Adrenal gland (tissue), 12 donors: Measurements from ENCODE around the gene HTN3. TPM values are rescaled to one million over a fixed set of nuclear protein-coding genes. Genes with fewer than 3 reads are reported as not detected.
"Not testable (repeated sequence)": the region's sequence is repeated elsewhere in the genome, so short reads cannot be mapped to it uniquely, and the experiment has no call there.

Experiments used
- DNase-seq, 7 donors: peaks; one replicate each; pipeline ENCODE4 v3.0.0-alpha.2; 2019 to 2020
- H3K27ac ChIP-seq, 5 donors: fragments of 200-600 bp; sonication (generic) in 4 of 5; 1 replicate in 3 of 5; 2 replicates in 2 of 5; pipeline versions ENCODE4 v1.5.1 to v1.8.0; 2016 to 2020; ENCODE audit warnings: mild to moderate bottlenecking in 1 of 5
- H3K27me3 ChIP-seq: fragments of 200-600 bp; 2 replicates; pipeline ENCODE4 v1.8.0; 2021
- H3K36me3 ChIP-seq, 2 donors: fragments of 200-600 bp; replicated peaks in 1 of 2; 1 replicate in 1 of 2; 2 replicates in 1 of 2; pipeline versions ENCODE4 v1.5.1 to v1.8.0; 2018 to 2022
- H3K4me1 ChIP-seq, 2 donors: fragments of 200-600 bp; replicated peaks in 1 of 2; 1 replicate in 1 of 2; 2 replicates in 1 of 2; pipeline versions ENCODE4 v1.5.1 to v1.8.0; 2018 to 2021
- H3K4me3 ChIP-seq, 4 donors: fragments of 200-600 bp; sonication (generic) in 3 of 4; one replicate each; pipeline ENCODE4 v1.5.1; 2016 to 2018
- H3K9me3 ChIP-seq, 3 donors: fragments of 200-600 bp; sonication (generic) in 1 of 3; replicated peaks in 1 of 3; 1 replicate in 2 of 3; 2 replicates in 1 of 3; pipeline versions ENCODE4 v1.5.1 to v1.8.0; 2016 to 2021
- POLR2A ChIP-seq, 2 donors: fragments of 450-650 bp; IDR thresholded peaks; one replicate each; pipeline ENCODE4 v1.6.1; 2017; ENCODE audit warnings: antibody characterized with exemption in 2 of 2, mild to moderate bottlenecking in 2 of 2, moderate library complexity in 1 of 2
- WGBS, 4 donors: extraction: QIAGEN DNeasy Blood & Tissue Kit in 2 of 4; methylation state at CpG; one replicate each; pipeline versions ENCODE4 v1.1.5 to v1.1.7; 2013 to 2017; 5-methylcytosine and 5-hydroxymethylcytosine counted together
- intact Hi-C, 2 donors: fragments of 100-400 bp; cut with DNase I; formaldehyde crosslinking; loops; one replicate each; pipeline versions ENCODE4 v1.14.1 to v1.15.0; 2022 to 2023
- polyA plus RNA-seq, 3 donors: library from polyadenylated mRNA; stranded (reverse); fragments of 200-250 nt in 2 of 3; fragments of 350-450 nt in 1 of 3; fragmentation: Illumina TruSeq in 1 of 3; extraction: RNeasy Lipid Tissue Mini Kit (QIAGEN cat#74804) in 1 of 3; gene quantifications; one replicate each; pipeline ENCODE4 v1.2.3, GENCODE V29; 2013 to 2014
- total RNA-seq, 9 donors: library from RNA; depleted of rRNA in 4 of 9; stranded (reverse); fragments of >200 nt in 4 of 9; fragments of 120-200 nt in 1 of 9; fragmentation: NEBNext Ultra II Directional in 1 of 9; extraction: Animal tissue kit (Norgen Biotek cat#: 25700) in 1 of 9; gene quantifications; one replicate each; pipeline versions ENCODE4 v1.1.0 to v1.2.4, GENCODE V29; 2013 to 2023
- TF ChIP-seq, protein P1 (sequence below), 6 experiments: fragments of 450-650 bp in 4 of 6; fragments of 200-600 bp in 2 of 6; sonication (generic) in 1 of 6; IDR thresholded peaks; 1 replicate in 5 of 6; 2 replicates in 1 of 6; pipeline versions ENCODE4 v1.5.1 to v1.8.0; 2016 to 2021; ENCODE audit warnings: antibody characterized with exemption in 6 of 6, mild to moderate bottlenecking in 2 of 6, moderate library complexity in 1 of 6
- donor health status: healthy with polysubstance abuse.
- donor health status: Bipolar disorder and iron deficiency.
- donor health status: DM: yes; HTN: yes; CAD: no.
- donor health status: DM: no; HTN: no; CAD: no.
- donor health status: DM: no; HTN: no; CAD: no.
- donor health status: DM: yes; HTN: yes; CAD: no.

HTN3 gene
- total and polyA plus RNA-seq, 12 donors = 0.57 TPM; not detected in 11

DNA sequence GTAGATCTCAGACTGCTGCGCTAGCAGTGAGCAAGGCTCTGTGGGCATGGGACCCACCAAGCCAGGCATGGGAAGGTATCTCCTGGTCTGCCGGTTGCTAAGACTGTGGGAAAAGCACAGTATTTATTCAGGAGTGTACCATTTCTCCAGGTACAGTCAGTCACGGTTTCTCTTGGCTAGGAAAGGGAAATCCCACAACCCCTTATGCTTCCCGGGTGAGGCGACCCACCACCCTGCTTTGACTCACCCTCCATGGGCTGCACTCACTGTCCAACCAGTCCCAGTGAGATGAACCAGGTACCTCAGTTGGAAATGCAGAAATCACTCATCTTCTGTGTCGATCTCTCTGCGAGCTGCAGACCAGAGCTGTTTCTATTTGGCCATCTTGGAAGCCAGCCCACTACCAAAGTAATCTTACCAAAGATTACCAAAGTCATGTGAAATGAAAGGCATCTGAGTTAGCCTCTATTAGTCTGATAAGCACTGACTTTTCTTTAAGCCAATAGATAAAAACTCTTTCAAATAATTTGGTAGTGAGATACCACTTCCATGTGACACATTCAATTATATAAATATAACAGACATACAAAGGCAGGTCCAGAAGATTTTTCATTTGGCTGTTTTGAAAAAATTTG, 13.5 kb downstream of the HTN3 start:
- intact Hi-C loops = no loop called here
- WGBS, 4 donors = 81 to 91% (median 85%) methylated on average over 5 to 7 of the region's 7 CpGs
- Histone ChIP-seq H3K4me1 (no peaks in the 10 kb centered on the region), H3K27ac (no peak overlapping the region), H3K27me3 (no peaks in the 10 kb centered on the region), H3K36me3 (no peaks in the 10 kb centered on the region), H3K4me3 (no peak overlapping the region), H3K9me3 (no peaks in the 10 kb centered on the region)
- DNase-seq = no peak
- no peak for TF ChIP-seq POLR2A (IDR thresholded peaks at IDR 0.05)
- TF ChIP-seq, protein P1, sequence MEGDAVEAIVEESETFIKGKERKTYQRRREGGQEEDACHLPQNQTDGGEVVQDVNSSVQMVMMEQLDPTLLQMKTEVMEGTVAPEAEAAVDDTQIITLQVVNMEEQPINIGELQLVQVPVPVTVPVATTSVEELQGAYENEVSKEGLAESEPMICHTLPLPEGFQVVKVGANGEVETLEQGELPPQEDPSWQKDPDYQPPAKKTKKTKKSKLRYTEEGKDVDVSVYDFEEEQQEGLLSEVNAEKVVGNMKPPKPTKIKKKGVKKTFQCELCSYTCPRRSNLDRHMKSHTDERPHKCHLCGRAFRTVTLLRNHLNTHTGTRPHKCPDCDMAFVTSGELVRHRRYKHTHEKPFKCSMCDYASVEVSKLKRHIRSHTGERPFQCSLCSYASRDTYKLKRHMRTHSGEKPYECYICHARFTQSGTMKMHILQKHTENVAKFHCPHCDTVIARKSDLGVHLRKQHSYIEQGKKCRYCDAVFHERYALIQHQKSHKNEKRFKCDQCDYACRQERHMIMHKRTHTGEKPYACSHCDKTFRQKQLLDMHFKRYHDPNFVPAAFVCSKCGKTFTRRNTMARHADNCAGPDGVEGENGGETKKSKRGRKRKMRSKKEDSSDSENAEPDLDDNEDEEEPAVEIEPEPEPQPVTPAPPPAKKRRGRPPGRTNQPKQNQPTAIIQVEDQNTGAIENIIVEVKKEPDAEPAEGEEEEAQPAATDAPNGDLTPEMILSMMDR (IDR thresholded peaks at IDR 0.05) = no peak

DNA sequence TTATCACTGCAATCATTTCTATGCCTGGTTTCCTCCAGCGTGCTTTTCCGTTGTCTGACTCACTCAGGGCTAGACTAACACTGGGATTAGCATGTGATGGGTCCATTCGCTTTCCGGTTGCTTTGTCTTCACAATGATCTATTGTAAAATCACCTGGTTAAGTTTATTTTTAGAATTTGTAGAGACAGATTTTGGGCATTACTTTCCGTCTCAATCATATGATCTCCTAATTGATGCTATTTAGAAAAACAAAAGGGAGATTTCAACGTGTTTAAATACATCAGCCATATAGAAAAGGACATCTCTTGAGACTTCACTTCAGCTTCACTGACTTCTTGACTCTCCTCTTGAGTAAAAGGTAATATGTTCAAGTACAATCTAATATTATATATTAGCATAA, 21.9 kb downstream of the HTN3 start, which contains the start of gene HTN1:
TSS of gene HTN1 (plus strand) at position 301 of the 400 bp plus-strand sequence. CDS start 2,639 bp downstream, outside the sequence.
- 61 to 80% (median 73%) methylated on average over 4 to 6 of the region's 6 CpGs for WGBS, 4 donors
- intact Hi-C loops, DNase-seq, H3K4me3 ChIP-seq, H3K36me3 ChIP-seq, H3K9me3 ChIP-seq, H3K27ac ChIP-seq, H3K4me1 ChIP-seq, H3K27me3 ChIP-seq: not testable (repeated sequence)

DNA sequence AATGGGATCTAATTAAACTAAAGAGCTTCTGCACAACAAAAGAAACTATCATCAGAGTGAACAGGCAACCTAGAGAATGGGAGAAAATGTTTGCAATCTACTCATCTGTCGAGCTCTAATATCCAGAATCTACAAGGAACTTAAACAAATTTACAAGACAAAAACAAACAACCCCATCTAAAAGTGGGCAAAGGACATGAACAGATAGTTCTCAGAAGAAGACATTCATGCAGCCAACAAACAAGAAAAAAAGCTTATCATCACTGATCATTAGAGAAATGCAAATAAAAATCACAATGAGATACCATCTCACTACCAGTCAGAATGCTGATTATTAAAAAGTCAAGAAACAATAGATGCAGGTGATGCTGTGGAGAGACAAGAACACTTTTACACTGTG, 28.3 kb downstream of the HTN3 start:
- H3K9me3 ChIP-seq, H3K4me1 ChIP-seq, DNase-seq, intact Hi-C loops, H3K36me3 ChIP-seq, H3K4me3 ChIP-seq, H3K27ac ChIP-seq, H3K27me3 ChIP-seq: not testable (repeated sequence)
- 29 to 76% (median 33%) methylated on average over 1 of the region's 1 CpG for WGBS, 4 donors

DNA sequence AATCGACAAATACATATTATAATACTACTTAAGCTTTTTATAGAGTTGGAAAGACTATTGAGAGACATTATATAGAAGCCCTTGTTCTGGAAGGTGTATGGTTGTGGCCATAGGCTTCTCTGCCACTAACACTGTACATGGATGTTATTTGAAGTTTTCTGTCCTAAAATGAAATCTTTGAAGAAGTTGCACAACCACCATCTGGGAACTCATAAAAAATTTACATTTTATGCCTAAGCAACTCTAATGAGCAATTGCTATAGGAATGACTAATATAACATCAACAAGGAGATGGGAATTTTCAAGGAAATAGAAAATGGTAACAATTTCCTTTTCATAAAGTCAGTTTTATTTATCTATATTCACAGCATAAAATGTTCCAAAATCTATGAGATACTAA, 29.4 kb downstream of the HTN3 start:
- no peaks in the 10 kb centered on the region for H3K4me1 ChIP-seq
- no peaks in the 10 kb centered on the region for H3K9me3 ChIP-seq
- TF ChIP-seq, protein P1 (IDR thresholded peaks at IDR 0.05) = no peak
- no peak for TF ChIP-seq POLR2A (IDR thresholded peaks at IDR 0.05)
- H3K4me3 ChIP-seq = no peak overlapping the region
- intact Hi-C loops = no loop called here
- DNase-seq = no peak
- 53 to 73% (median 64%) methylated on average over 1 of the region's 1 CpG for WGBS, 4 donors
- H3K27ac ChIP-seq = no peak overlapping the region
- no peaks in the 10 kb centered on the region for H3K27me3 ChIP-seq
- no peaks in the 10 kb centered on the region for H3K36me3 ChIP-seq

DNA sequence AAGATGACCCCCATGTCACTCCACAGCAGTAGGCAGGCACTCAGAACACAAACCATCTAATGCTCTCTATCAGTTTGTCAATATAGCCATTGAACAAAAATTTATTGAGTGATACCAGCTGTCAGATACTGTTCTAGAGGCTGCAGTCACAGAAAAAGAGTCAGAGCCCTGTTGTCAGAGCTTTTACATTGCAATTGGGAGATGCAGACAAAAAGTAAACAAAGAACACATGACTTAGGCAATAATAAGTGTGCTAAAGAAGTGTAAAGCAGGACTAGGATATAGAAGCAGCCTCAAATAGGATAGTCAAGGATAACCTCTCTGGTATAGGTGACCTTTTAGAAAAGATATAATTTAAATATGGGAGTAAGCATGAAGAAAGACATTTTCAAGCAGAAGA, 30.9 kb downstream of the HTN3 start:
- Histone ChIP-seq H3K36me3 (no peaks in the 10 kb centered on the region), H3K27ac (no peak overlapping the region), H3K4me3 (no peak overlapping the region), H3K4me1 (no peaks in the 10 kb centered on the region), H3K27me3 (no peaks in the 10 kb centered on the region), H3K9me3 (no peaks in the 10 kb centered on the region)
- no peak for DNase-seq
- intact Hi-C loops = no loop called here
- no peak for TF ChIP-seq POLR2A (IDR thresholded peaks at IDR 0.05)
- TF ChIP-seq, protein P1 (IDR thresholded peaks at IDR 0.05) = no peak
